ENCODE measurements around the gene MLLT3. TPM values are rescaled to one million over a fixed set of nuclear protein-coding genes. Genes with fewer than 3 reads are reported as not detected.

MLLT3 gene
- total RNA-seq, 1 donor from 2014 or later, result 35.1 TPM

DNA sequence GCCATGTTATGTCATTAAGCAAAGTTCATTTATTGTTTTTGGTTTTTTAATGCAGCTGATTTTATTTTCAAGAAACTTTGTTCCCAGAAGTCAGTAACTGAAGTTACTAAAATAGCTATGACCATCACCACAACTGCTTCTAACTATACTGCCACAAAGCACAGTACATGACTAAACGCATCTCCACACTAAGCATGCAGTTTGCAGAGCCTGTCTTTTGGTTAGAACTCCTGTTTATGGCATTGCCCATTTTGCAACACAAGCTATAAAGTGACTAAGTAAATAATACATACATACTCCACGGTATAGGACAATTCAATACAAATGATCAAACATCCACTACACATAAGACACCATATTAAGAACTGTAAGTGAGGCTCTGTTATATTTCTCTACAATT, 109.7 kb downstream of the MLLT3 start:
- peak overlapping the region; percentile 0 for H3K27ac Mint-ChIP-seq (ENCODE audit: unreplicated experiment)
- no peak overlapping the region for H3K4me3 Mint-ChIP-seq (ENCODE audit: unreplicated experiment)

GRCh38 chr9:20512106-20512505, 110.2 kb downstream of the MLLT3 start:
- Histone ChIP-seq H3K27ac (ENCODE audit: low read depth, low read length) (no peak overlapping the region), H3K4me2 (ENCODE audit: low read length) (no peak overlapping the region), H3K27me3 (ENCODE audit: insufficient read depth, low read length) (no peaks in the 10 kb centered on the region), H3K79me2 (ENCODE audit: insufficient read depth, low read length) (no peaks in the 10 kb centered on the region), H3K4me3 (ENCODE audit: insufficient read depth, low read depth, low read length) (no peak overlapping the region), H3K4me1 (ENCODE audit: insufficient read depth, low read length) (peaks cover 14% of the 10 kb centered on the region), H3K36me3 (ENCODE audit: insufficient read depth, low read length) (no peaks in the 10 kb centered on the region), H3K9ac (ENCODE audit: low read length) (no peak overlapping the region), H4K20me1 (ENCODE audit: insufficient read depth, low read length) (no peaks in the 10 kb centered on the region), H2AFZ (ENCODE audit: low read depth, low read length) (no peak overlapping the region), H3K9me3 (ENCODE audit: insufficient read depth, low read depth, low read length) (no peaks in the 10 kb centered on the region)
- H3K36me3 Mint-ChIP-seq (ENCODE audit: low read depth, unreplicated experiment), result peaks cover 1% of the 10 kb centered on the region
- H3K4me1 Mint-ChIP-seq (ENCODE audit: low read depth, unreplicated experiment), result peaks cover 28% of the 10 kb centered on the region
- TF ChIP-seq, protein P1, sequence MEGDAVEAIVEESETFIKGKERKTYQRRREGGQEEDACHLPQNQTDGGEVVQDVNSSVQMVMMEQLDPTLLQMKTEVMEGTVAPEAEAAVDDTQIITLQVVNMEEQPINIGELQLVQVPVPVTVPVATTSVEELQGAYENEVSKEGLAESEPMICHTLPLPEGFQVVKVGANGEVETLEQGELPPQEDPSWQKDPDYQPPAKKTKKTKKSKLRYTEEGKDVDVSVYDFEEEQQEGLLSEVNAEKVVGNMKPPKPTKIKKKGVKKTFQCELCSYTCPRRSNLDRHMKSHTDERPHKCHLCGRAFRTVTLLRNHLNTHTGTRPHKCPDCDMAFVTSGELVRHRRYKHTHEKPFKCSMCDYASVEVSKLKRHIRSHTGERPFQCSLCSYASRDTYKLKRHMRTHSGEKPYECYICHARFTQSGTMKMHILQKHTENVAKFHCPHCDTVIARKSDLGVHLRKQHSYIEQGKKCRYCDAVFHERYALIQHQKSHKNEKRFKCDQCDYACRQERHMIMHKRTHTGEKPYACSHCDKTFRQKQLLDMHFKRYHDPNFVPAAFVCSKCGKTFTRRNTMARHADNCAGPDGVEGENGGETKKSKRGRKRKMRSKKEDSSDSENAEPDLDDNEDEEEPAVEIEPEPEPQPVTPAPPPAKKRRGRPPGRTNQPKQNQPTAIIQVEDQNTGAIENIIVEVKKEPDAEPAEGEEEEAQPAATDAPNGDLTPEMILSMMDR (IDR thresholded peaks at IDR 0.05; ENCODE audit: insufficient read depth, low read depth, low read length), result no peak
- no peak overlapping the region for H3K4me3 Mint-ChIP-seq (ENCODE audit: unreplicated experiment)
- H3K27me3 Mint-ChIP-seq (ENCODE audit: low read depth, unreplicated experiment), result no peaks in the 10 kb centered on the region
- no peak overlapping the region for H3K27ac Mint-ChIP-seq (ENCODE audit: unreplicated experiment)
- DNase-seq (ENCODE audit: low read depth) (peak; percentile 84), FAIRE-seq (no peak)
- H3K9me3 Mint-ChIP-seq (ENCODE audit: unreplicated experiment), result no peaks in the 10 kb centered on the region

More for the DNA sequence above, 109.7 kb downstream of the MLLT3 start:
- Mint-ChIP-seq H3K36me3 (ENCODE audit: low read depth, unreplicated experiment) (peaks cover 1% of the 10 kb centered on the region), H3K27me3 (ENCODE audit: low read depth, unreplicated experiment) (no peaks in the 10 kb centered on the region), H3K9me3 (ENCODE audit: unreplicated experiment) (no peaks in the 10 kb centered on the region), H3K4me1 (ENCODE audit: low read depth, unreplicated experiment) (peaks cover 28% of the 10 kb centered on the region)
- no peak overlapping the region for H2AFZ ChIP-seq (ENCODE audit: low read depth, low read length)
- no peak for TF ChIP-seq EZH2 (IDR thresholded peaks at IDR 0.05; ENCODE audit: insufficient read depth, low read length)
- TF ChIP-seq, protein P1 (IDR thresholded peaks at IDR 0.05; ENCODE audit: insufficient read depth, low read depth, low read length), result no peak
- no peak for FAIRE-seq
- H3K9ac ChIP-seq (ENCODE audit: low read length), result no peak overlapping the region
- H3K4me3 ChIP-seq (ENCODE audit: insufficient read depth, low read depth, low read length), result no peak overlapping the region
- DNase-seq (ENCODE audit: low read depth), result peak; percentile 22
- H3K9me3 ChIP-seq (ENCODE audit: insufficient read depth, low read depth, low read length), result no peaks in the 10 kb centered on the region
- H4K20me1 ChIP-seq (ENCODE audit: insufficient read depth, low read length), result no peaks in the 10 kb centered on the region
- no peaks in the 10 kb centered on the region for H3K79me2 ChIP-seq (ENCODE audit: insufficient read depth, low read length)
- H3K27ac ChIP-seq (ENCODE audit: low read depth, low read length), result no peak overlapping the region
- no peaks in the 10 kb centered on the region for H3K36me3 ChIP-seq (ENCODE audit: insufficient read depth, low read length)
- no peaks in the 10 kb centered on the region for H3K27me3 ChIP-seq (ENCODE audit: insufficient read depth, low read length)
- peaks cover 14% of the 10 kb centered on the region for H3K4me1 ChIP-seq (ENCODE audit: insufficient read depth, low read length)
- H3K4me2 ChIP-seq (ENCODE audit: low read length), result no peak overlapping the region

DNA sequence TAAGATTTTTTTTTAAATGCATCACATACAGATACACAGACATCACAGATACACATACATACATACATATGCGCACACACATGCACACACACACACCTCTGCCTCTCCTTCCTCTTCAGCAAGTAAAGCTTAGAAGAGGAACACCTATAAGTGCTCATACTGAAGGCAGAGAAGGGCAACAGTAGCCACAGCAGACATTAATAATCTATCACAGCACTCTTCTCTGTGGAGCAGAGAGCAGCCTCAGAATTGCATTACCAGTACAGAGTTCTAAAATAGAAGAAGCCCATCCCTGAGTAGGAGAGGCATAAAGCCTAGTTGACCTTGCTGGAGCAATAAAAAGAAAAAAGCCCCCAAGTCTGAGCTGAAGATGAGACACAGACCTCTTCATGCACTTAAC, 110.6 kb downstream of the MLLT3 start:
- no peaks in the 10 kb centered on the region for H3K36me3 ChIP-seq (ENCODE audit: insufficient read depth, low read length)
- no peak overlapping the region for H3K4me2 ChIP-seq (ENCODE audit: low read length)
- DNase-seq (ENCODE audit: low read depth), result no peak
- H4K20me1 ChIP-seq (ENCODE audit: insufficient read depth, low read length), result no peaks in the 10 kb centered on the region
- TF ChIP-seq, protein P1 (IDR thresholded peaks at IDR 0.05; ENCODE audit: insufficient read depth, low read depth, low read length), result no peak
- no peak for TF ChIP-seq EZH2 (IDR thresholded peaks at IDR 0.05; ENCODE audit: insufficient read depth, low read length)
- H3K9me3 ChIP-seq (ENCODE audit: insufficient read depth, low read depth, low read length), result no peaks in the 10 kb centered on the region
- no peaks in the 10 kb centered on the region for H3K27me3 ChIP-seq (ENCODE audit: insufficient read depth, low read length)
- H3K9ac ChIP-seq (ENCODE audit: low read length), result no peak overlapping the region
- H3K9me3 Mint-ChIP-seq (ENCODE audit: unreplicated experiment), result no peaks in the 10 kb centered on the region
- H3K4me3 ChIP-seq (ENCODE audit: insufficient read depth, low read depth, low read length), result no peak overlapping the region
- no peak overlapping the region for H3K27ac Mint-ChIP-seq (ENCODE audit: unreplicated experiment)
- no peak overlapping the region for H3K27ac ChIP-seq (ENCODE audit: low read depth, low read length)
- H3K4me1 ChIP-seq (ENCODE audit: insufficient read depth, low read length), result peaks cover 14% of the 10 kb centered on the region
- FAIRE-seq, result no peak
- H3K27me3 Mint-ChIP-seq (ENCODE audit: low read depth, unreplicated experiment), result no peaks in the 10 kb centered on the region
- no peaks in the 10 kb centered on the region for H3K79me2 ChIP-seq (ENCODE audit: insufficient read depth, low read length)
- H2AFZ ChIP-seq (ENCODE audit: low read depth, low read length), result no peak overlapping the region
- peaks cover 1% of the 10 kb centered on the region for H3K36me3 Mint-ChIP-seq (ENCODE audit: low read depth, unreplicated experiment)
- H3K4me3 Mint-ChIP-seq (ENCODE audit: unreplicated experiment), result no peak overlapping the region
- H3K4me1 Mint-ChIP-seq (ENCODE audit: low read depth, unreplicated experiment), result peaks cover 28% of the 10 kb centered on the region
